Measurements from ENCODE around the gene GPBP1. TPM values are rescaled to one million over a fixed set of nuclear protein-coding genes. Genes with fewer than 3 reads are reported as not detected.
"Not testable (repeated sequence)": the region's sequence is repeated elsewhere in the genome, so short reads cannot be mapped to it uniquely, and the experiment has no call there.

Gene GPBP1
- total RNA-seq, 2 donors from 2014 or later, result 41.9 to 48.1 TPM

DNA sequence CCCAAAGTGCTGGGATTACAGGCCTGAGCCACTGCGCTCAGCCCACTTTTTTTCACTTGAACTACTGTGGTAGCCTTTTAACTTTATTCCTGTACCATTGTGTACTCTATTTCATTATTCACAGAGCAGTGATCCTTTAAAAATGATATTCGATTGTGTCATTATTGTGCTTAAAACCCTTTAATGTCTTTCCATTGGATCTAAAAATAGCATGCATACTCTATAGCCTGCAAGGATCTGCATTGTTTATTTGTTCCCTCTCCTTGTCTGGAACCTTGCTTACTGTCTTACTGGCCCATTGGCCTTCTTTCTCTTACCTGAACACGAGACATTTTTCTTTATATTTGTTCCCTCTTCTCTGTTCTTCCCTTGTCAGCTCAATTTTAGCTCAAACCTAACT is 15.7 kb downstream of the GPBP1 start:
- DNase-seq (ENCODE audit: low spot score), result no peak
- Histone ChIP-seq H3K27ac (no peak overlapping the region), H3K9me3 (no peaks in the 10 kb centered on the region), H3K4me1 (peaks cover 3 to 52% of the 10 kb centered on the region in 2 donors), H3K36me3 (peaks cover 1% of the 10 kb centered on the region), H3K27me3 (no peaks in the 10 kb centered on the region), H3K4me3 (no peak overlapping the region)
- TF ChIP-seq, protein P1, sequence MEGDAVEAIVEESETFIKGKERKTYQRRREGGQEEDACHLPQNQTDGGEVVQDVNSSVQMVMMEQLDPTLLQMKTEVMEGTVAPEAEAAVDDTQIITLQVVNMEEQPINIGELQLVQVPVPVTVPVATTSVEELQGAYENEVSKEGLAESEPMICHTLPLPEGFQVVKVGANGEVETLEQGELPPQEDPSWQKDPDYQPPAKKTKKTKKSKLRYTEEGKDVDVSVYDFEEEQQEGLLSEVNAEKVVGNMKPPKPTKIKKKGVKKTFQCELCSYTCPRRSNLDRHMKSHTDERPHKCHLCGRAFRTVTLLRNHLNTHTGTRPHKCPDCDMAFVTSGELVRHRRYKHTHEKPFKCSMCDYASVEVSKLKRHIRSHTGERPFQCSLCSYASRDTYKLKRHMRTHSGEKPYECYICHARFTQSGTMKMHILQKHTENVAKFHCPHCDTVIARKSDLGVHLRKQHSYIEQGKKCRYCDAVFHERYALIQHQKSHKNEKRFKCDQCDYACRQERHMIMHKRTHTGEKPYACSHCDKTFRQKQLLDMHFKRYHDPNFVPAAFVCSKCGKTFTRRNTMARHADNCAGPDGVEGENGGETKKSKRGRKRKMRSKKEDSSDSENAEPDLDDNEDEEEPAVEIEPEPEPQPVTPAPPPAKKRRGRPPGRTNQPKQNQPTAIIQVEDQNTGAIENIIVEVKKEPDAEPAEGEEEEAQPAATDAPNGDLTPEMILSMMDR (IDR thresholded peaks at IDR 0.05), result no peak

DNA sequence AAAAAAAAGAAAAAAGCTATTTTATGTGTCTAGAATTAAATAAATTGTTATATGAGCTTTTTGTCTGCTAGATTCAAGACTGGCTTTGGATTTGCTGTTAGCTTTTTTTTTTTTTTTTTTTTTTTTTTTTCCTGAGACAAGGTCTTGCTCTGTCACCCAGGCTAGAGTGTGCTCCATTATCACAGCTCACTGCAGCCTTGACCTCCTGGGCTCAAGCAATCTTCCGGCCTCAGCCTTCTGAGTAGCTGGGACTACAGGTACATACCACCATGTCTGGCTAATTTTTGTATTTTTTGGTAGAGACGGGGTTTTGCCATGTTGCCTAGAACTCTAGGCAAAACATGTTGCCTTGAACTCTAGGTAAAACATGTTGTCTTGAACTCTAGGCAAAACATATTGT is 16.7 kb downstream of the GPBP1 start:
- H3K4me1 ChIP-seq, result peaks cover 3 to 41% of the 10 kb centered on the region in 2 donors
- no peak overlapping the region for H3K4me3 ChIP-seq
- no peaks in the 10 kb centered on the region for H3K9me3 ChIP-seq
- no peaks in the 10 kb centered on the region for H3K36me3 ChIP-seq
- no peak for DNase-seq (ENCODE audit: low spot score)
- no peaks in the 10 kb centered on the region for H3K27me3 ChIP-seq
- TF ChIP-seq, protein P1 (IDR thresholded peaks at IDR 0.05), result no peak
- no peak overlapping the region for H3K27ac ChIP-seq

DNA sequence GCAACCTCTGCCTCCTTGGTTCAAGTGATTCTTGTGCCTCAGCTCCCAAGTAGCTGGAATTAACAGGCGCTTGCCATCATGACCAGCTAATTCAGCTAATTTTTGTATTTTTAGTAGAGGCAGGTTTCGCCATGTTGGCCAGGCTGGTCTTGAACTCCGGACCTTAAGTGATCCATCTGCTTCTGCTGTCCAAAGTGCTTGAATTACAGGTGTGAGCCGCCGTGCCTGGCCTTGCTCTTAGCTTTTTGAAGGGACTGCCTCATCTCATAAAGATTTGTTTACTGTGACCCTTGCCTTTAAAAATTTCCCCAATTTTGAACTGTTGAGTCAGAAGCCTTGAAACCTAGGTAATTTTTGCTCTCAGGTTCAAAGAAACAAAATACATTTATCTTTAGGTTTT is 17.3 kb downstream of the GPBP1 start:
- Histone ChIP-seq H3K36me3 (no peaks in the 10 kb centered on the region), H3K4me3 (no peak overlapping the region), H3K9me3 (no peaks in the 10 kb centered on the region), H3K27me3 (no peaks in the 10 kb centered on the region), H3K4me1 (peaks cover 3 to 35% of the 10 kb centered on the region in 2 donors), H3K27ac (no peak overlapping the region)
- TF ChIP-seq, protein P1 (IDR thresholded peaks at IDR 0.05), result no peak
- DNase-seq (ENCODE audit: low spot score), result no peak

DNA sequence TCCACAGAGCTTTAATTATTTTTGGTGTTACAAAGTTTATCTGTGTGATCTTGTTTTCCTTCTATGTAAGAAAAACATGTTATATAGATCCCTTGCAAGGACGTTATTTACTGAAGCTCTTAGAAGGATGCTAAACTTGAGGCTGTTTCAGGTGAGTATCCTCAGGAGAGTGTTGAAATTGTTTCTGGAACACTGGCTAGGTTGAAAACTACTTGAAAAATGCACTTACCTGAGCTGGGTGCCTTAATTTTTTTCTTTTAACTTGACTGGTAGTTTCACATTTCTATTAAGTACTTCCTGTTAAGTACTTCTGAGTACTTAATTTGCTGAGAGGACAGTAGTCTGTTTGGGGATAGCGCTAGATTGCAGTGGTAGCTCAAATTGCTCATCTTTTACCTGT is 18.1 kb downstream of the GPBP1 start:
- no peaks in the 10 kb centered on the region for H3K9me3 ChIP-seq
- no peaks in the 10 kb centered on the region for H3K27me3 ChIP-seq
- peaks cover 0 to 27% of the 10 kb centered on the region in 2 donors for H3K4me1 ChIP-seq
- no peak for DNase-seq (ENCODE audit: low spot score)
- no peak overlapping the region for H3K4me3 ChIP-seq
- TF ChIP-seq, protein P1 (IDR thresholded peaks at IDR 0.05), result no peak
- no peak overlapping the region for H3K27ac ChIP-seq
- H3K36me3 ChIP-seq, result no peaks in the 10 kb centered on the region

DNA sequence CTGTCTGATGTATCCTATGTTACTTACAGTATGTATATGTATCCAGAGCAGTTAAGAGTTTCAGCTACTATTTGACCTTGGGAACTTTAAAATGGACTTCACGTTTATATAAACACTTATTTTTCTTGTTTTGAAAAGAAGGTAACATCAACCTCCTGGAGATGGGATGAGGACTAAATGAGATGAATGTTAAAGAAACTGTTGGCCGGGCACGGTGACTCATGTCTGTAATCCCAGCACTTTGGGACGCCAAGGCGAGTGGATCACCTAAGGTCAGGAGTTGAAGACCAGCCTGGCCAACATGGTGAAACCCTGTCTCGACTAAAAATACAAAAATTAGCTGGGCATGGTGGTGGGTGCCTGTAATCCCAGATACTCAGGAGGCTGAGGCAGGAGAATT is 19.0 kb downstream of the GPBP1 start:
- not testable (repeated sequence) for H3K9me3 ChIP-seq; H3K4me3 ChIP-seq; H3K36me3 ChIP-seq; H3K27ac ChIP-seq; DNase-seq (ENCODE audit: low spot score); H3K27me3 ChIP-seq
- H3K4me1 ChIP-seq, result peaks cover 0 to 19% of the 10 kb centered on the region in 2 donors

DNA sequence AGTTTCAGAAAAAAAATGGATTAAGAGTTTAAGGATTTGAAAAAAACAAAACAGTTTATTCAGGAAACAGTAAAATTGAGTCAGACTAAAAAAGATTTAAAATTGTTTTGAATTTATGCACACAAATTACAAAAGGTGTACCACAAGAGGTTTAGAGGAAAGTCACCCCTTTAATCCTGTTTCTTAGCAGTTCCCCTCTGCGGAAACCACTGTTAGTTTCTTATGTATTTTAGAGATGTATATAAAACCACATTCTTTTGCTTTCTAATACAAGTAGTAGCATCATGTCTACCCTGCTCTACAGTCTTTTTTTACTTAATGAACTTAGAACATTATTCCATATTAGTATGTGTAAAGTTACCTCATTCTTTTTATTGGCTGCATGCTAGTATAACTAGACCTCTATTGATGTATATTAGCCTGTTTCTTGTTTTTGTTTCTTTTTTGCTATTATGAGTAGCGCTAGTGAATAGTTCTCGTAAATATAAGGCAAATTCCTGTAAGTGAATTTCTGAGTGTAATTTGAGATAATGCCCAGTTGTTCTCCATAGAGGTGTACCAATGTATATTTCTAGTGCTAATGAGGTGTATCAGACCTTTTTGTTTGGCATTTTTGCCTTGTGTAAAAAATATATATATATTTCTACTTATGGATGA is 20.0 kb downstream of the GPBP1 start:
- TF ChIP-seq, protein P1 (IDR thresholded peaks at IDR 0.05), result no peak
- peaks cover 0 to 8% of the 10 kb centered on the region in 2 donors for H3K4me1 ChIP-seq
- H3K36me3 ChIP-seq, result no peaks in the 10 kb centered on the region
- no peak for DNase-seq (ENCODE audit: low spot score)
- H3K9me3 ChIP-seq, result no peaks in the 10 kb centered on the region
- no peak overlapping the region for H3K4me3 ChIP-seq
- no peaks in the 10 kb centered on the region for H3K27me3 ChIP-seq
- no peak overlapping the region for H3K27ac ChIP-seq
